SU-DHL-6 (cell line): ENCODE data around the gene GGPS1.

Experiments used
- EZH2phosphoT487 ChIP-seq: fragments of 200-600 bp; sonication (generic), shearing (Covaris generic); conservative IDR thresholded peaks from 2 replicates; pipeline ENCODE4 v1.6.1; 2018; ENCODE audit warnings: mild to moderate bottlenecking, antibody characterized with exemption, low read length, moderate library complexity, mixed read lengths
- TF ChIP-seq, protein P1 (sequence below): fragments of 200-600 bp; sonication (generic); IDR thresholded peaks from one replicate; pipeline ENCODE4 v1.5.1; 2017; ENCODE audit warnings: antibody characterized with exemption, mild to moderate bottlenecking, low read length, moderate library complexity; ENCODE audit not compliant: insufficient read depth, poor library complexity, severe bottlenecking

DNA sequence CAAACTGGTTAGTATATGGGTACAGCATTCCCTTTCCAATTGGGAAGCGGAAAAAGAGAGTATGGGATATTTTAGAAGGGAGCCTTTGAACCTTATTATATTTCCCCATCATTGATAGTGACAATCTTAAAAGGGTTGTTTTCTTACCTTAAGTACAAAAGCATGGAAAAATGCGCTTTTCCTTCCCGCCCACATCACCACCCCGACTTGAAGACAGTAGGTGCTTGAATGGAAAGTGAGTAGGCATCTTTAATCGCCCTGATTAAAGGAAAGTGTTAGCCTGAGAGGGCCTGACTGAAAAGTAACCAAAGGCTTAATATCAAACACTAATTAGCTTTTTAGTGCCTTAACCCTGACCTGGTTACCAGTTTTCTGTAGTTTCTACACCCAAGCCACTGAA, 15.4 kb downstream of the GGPS1 start:
- TF ChIP-seq, protein P1, sequence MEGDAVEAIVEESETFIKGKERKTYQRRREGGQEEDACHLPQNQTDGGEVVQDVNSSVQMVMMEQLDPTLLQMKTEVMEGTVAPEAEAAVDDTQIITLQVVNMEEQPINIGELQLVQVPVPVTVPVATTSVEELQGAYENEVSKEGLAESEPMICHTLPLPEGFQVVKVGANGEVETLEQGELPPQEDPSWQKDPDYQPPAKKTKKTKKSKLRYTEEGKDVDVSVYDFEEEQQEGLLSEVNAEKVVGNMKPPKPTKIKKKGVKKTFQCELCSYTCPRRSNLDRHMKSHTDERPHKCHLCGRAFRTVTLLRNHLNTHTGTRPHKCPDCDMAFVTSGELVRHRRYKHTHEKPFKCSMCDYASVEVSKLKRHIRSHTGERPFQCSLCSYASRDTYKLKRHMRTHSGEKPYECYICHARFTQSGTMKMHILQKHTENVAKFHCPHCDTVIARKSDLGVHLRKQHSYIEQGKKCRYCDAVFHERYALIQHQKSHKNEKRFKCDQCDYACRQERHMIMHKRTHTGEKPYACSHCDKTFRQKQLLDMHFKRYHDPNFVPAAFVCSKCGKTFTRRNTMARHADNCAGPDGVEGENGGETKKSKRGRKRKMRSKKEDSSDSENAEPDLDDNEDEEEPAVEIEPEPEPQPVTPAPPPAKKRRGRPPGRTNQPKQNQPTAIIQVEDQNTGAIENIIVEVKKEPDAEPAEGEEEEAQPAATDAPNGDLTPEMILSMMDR, result no peak
- TF ChIP-seq EZH2phosphoT487, result no peak
